Ecto neural progenitor cell (in vitro differentiated cells): ENCODE data around the gene PAN3.
"Not testable (repeated sequence)": the region's sequence is repeated elsewhere in the genome, so short reads cannot be mapped to it uniquely, and the experiment has no call there.

Source experiments
- DNase-seq: peaks from one replicate; pipeline ENCODE4 v3.0.0-alpha.2; 2018; ENCODE audit warnings: low spot score

The PAN3 gene

DNA sequence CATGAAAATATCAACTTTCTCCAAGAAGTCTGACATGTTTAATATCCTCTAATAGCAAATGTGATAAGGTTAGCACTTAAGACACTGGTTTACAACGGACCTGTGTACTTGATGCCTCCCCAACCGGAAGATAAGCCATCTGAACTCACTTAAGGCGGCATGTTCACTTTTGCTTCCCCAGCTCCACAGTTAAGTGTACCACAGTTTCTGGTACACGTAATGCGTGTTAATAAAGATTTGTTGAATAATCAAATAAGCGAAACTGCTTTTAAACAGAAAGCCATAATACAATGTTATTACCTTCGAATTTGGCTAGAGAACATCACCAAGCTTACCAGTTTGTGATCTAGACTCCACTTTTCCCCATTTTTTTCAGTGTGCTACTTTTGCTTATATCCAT is 1.4 kb upstream of the PAN3 start:
- no peak for DNase-seq

DNA sequence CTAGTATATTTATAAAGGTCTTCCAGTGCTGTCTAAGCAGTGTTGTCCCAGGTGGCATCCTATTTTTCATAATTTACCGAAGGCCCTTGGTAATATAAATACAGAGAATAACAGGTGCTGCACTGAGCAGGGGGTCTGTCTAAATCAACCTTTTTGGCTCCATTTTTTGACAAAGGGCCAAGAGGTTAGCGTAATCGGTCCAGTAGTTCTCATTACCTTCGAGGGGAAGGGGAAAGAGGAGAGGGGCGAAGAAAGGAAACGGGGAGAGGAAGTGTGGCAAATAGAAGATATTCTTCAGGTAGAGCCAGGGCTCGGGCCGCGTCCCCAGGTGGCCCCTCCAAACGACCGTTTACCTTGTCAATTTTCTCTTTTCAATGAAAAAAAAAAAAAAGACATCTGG is 749 bp upstream of the PAN3 start:
- DNase-seq = no peak

GRCh38 chr13:28138756-28139470 is 568 bp downstream of the PAN3 start:
- DNase-seq = peak; percentile 91

GRCh38 chr13:28140433-28141125 is 2.2 kb downstream of the PAN3 start:
- no peak for DNase-seq

GRCh38 chr13:28141542-28141941 is 3.2 kb downstream of the PAN3 start:
- DNase-seq = not testable (repeated sequence)

- DNase-seq = no peak
These were observed 6.7 kb downstream of the PAN3 start for GRCh38 chr13:28145049-28145448.

- DNase-seq = no peak
These were observed 9.2 kb downstream of the PAN3 start for GRCh38 chr13:28147495-28147894.

- DNase-seq = no peak
These were observed 20.7 kb downstream of the PAN3 start for GRCh38 chr13:28159057-28159456.

GRCh38 chr13:28161370-28161769 is 23.0 kb downstream of the PAN3 start:
- no peak for DNase-seq

GRCh38 chr13:28163587-28163986 is 25.2 kb downstream of the PAN3 start:
- DNase-seq = no peak

DNA sequence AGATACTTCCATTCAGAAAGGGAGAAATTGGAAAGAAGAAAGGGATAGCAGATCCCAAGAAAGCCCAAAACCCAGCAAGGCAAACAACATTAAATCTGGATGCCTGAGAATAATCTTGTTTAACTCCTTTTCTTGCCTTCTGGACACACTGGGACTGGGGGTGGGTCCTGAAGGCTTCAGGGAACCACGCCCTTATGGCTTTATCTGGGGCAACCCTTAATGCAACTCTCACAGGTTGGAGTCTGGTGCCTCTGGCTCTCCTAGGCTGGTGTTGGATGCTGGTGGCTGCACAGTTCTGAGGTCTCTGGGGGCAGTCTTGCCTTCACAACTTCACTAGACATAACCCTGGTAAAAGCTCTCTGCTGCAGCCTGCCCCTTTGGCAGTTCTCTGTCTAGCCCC is 27.9 kb downstream of the PAN3 start:
- no peak for DNase-seq

DNA sequence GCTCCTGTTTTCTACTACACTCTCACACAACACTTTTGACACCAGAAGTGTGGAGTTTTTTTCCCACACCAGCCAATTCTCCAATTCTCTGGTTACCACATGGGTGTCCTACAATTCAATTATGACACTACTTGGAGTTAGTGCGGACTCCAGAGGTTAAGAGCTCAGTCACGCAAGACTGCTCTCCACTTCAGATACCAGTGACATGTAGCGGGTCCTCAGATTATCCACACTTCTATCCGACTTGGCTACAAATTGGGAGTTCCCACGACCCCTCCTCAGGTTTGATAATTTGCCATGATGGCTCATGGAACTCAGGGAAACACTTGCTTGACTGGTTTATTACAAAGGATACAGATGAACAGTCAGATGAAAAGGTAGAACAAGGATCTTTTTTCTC is 32.9 kb downstream of the PAN3 start:
- no peak for DNase-seq

DNA sequence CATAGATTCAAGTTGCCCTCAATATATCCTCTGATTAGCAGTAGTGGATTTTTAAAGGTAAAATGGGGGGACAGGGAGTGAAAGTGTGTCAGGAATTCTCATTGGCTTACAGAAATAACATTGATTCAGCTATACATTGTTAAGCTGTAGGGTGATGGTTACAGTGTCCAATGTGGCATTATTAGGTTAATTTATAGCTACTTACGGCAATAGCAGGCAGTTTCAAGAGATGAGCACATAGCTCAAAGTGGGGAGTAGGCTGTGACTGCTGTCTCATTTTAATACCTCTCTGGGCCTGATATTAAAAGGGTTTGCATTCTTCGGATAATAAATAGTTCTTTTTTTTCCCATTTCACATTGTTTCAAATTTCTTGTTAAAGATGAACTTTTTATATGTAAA is 34.6 kb downstream of the PAN3 start:
- DNase-seq = no peak

DNA sequence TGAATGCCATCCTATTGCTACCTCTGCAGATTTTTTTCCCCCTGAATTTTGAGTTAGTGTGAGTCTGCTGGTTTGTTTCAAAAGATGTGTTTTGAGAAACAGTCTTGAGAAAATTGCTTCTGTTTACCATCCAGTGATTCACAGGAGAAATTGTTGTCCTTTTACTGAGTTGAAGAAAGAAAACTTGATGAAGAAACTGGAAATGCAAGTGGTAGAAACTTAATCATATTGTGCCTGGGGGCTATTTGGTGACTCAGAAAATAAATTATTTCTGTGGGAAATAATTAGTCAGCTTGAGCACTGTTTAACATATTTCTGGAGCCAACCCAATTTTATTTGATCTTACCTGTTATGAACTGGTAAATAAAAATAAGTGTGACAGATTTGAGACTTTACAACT is 35.4 kb downstream of the PAN3 start:
- DNase-seq = no peak

DNA sequence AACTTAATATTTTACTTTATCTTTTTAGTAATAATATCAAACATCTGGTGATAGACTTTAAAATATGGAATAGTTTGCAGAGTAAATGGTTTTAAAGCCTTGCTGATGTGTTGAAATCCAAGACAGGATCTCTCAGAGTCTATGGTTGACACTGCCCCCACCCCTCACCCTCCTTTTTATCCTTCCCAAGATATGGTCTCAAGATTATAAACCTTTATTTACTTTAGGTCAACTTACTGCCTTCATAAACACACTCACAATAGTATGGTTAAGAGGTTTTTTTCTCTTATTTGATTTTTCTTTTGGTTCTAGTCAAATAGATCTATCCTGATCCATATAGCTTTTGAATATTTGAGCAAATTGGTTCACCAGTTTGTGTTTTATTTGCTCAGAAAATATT is 39.0 kb downstream of the PAN3 start:
- no peak for DNase-seq

GRCh38 chr13:28177877-28178276 is 39.5 kb downstream of the PAN3 start:
- no peak for DNase-seq

DNA sequence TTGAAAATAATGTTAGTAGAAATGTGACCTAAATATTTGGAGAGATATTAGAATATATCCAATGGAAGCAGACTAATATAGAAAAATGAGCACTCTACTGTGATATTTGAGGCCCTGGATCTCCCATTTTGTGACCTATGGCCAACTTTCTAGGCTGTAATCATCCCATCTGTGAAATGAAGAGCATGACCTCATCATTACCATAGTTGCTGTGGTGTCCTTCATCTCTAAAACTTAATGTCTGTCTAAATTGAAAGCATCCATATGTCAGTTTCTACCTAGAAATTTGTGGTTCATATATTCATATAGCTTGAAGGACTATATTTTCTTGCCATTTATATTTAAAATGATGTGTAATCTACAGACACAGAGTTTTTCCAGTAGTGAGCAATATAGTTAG is 41.6 kb downstream of the PAN3 start:
- DNase-seq = no peak

DNA sequence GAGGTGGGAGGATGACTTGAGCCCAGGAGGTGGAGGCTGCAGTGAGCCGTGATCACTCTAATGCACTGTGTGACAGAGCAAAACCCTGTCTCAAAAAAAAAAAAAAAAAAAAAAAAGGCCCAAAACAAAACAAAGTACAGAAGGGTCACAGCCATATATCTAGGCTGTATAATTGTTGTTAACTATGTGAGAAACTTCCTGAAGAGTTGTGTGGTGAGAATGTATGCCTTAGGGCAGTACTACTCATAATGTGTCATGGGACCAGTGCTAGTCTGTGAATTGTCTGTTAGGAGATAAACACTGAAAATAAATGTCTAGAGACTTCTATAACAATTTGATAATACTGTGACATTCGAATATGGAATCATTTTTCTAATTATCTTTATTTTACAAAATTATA is 43.1 kb downstream of the PAN3 start:
- DNase-seq = no peak

DNA sequence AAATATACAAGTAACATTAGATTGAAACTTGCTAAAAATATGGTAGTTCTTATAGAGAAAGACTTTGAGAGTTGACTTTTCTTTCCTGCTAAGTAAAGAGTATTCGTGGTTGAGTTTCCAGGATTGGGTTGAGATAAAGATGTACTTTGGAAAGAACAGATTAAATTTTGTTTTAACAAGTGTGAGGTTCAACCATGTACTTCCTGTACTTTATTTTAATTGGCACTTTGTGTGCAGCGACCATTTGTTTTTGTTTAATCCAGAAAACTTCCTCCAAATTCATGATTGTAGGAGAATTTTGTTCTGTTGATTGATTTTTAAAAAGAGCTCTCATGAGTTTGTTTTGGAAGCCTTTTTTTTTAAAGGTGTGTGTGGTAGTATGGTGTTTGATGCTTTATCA is 46.9 kb downstream of the PAN3 start:
- DNase-seq = no peak

GRCh38 chr13:28199089-28199488 is 60.7 kb downstream of the PAN3 start:
- no peak for DNase-seq

- DNase-seq = no peak
These were observed 65.7 kb downstream of the PAN3 start for GRCh38 chr13:28204043-28204442.

DNA sequence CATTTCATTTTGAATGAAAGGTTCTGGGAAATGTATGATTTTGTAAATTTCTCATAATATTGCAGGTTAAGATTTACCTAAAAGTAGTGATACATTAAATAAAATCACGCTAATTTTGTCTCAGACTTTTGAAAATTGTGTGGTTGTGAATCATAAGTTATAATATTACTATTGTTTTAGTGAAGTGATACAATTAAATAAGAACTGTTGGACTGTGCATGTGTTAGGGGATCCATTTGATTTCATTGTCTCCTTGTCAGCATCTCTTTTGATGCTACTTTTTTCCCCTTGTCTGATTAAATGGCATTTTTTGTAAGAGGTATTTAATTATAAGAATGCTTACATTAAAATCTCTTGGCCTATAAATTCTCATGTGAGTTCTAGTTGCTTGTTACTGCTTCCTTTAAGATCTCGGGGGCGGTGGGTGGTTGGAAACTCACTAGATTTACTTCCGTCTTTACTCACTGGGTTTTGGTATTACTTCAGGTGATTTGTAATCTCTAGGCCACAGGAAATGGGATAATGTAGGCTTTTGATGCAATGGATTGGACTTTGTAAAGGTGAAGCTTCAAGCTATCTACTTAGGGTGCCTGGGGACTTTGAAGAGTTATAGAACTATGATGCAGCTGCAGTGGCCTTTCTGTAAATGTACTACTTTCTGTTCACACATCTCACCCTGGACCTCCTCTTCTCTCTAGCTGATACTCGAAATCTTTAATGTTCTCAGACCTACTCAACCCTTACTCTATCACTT is 66.5 kb downstream of the PAN3 start:
- no peak for DNase-seq

- DNase-seq = no peak
These were observed 80.3 kb downstream of the PAN3 start for GRCh38 chr13:28218679-28219078.
